ENCODE data around the gene TMEM132D.
"Not testable (repeated sequence)": the region's sequence is repeated elsewhere in the genome, so short reads cannot be mapped to it uniquely, and the experiment has no call there.

TMEM132D gene

DNA sequence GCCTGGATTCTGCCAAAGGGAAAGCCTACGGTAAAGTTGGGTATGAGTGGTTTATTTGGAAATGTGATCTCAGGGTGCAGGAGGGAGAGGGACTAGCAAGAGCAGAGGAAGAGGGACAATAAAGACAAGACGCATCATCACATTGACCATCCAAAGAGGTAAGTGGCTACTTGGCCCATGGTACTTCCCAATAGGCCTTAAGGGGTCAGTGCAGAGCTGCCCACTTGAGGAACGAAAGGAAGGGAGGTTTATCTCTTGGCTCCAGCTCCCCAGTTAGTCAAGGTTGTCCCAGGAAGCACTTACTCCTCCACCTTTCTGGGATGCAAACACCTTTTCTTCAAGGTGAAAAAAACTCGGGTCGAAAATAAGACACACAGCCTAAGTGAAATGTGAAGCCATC, 323.9 kb downstream of the TMEM132D start:
- no peak for DNase-seq

DNA sequence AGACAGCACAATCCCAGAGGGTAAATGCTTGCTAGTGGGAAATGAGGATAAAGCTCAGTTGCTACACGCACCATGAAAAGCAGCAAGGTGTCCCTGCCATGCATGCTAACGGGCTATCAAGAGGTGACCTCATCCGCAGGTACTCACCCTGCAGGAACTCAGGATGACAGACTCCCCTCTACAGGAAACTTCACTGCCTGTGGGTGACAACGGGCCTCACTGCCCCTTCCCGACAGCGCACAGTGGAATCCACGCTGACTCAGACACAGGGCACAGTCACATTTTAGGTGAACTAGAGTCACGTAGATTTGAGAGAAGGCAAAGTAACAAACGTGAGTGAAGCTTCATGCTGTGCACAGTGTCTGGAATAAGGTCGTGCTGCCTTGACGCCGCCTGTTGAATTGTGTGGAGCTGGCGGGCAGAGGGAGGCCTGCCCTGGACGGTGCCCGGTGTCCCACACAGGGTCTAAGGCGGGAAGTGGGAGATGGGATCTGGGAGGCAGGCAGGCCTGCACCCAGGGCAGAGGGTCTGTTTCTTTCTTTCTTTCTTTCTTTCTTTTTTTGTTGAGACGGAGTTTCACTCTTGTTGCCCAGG, 331.8 kb downstream of the TMEM132D start:
- no peak for DNase-seq

DNA sequence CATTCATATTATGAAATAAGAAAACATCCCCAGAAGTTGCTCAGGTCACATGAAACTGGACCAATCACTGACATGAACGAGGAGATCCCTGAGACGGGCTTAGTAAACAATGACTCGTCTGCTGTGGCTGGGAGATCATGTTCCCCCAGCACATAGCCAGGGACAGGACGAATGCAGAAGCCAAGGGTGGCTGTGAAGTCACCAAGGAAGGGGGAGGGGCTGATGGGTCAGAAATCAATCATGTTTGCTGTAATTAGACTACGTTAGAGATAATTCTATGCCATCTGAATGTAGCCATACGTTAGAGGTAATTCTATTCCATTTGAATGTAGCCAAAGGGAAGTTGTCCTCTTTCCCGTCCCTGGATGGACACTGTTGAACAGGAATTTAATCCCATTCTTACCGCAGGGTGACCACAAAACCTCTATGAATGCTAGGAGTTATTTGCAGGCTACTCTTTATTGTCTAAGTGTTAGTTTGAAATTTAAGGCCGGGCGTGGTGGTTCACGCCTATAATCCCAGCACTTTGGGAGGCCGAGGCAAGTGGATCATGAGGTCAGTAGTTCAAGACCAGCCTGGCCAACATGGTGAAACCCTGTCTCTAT, 332.9 kb downstream of the TMEM132D start:
- DNase-seq: no peak

DNA sequence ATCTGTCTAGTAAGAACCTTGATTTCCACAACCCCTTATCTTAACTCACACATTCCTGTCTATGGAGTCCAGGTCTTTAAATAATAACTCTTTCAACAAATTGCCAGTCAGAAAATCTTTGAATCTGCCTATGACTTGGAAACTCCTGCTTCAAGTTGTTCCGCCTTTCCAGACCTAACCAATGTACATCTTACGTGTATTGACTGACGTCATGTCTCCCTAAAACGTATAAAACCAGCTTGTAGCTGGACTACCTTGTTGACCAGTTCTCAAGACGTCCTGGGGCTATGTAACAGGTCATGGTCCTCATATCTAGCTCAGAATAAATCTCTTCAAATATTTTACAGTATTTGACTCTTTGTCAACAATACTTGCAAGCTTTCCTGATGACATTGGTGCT, 337.0 kb downstream of the TMEM132D start:
- no peak for DNase-seq

DNA sequence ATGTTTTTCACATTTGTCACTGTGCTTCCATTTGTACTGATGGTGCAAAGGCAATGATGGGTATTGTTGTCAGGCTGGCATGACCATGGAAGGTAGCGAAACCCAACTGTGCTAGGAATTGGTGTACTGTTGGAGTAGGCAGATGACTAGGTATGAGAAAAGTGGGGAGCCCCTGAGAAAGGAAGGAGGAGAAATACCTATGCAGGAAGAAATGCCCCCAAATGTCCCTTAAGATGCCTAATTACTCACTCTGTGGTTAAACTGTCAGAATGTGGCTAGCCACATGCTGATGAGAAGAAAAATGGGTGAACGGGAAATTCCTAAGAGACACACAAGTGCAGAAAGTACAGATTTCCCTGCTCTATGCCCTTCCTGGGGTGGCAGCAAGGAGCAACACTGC, 339.1 kb downstream of the TMEM132D start:
- DNase-seq: no peak

DNA sequence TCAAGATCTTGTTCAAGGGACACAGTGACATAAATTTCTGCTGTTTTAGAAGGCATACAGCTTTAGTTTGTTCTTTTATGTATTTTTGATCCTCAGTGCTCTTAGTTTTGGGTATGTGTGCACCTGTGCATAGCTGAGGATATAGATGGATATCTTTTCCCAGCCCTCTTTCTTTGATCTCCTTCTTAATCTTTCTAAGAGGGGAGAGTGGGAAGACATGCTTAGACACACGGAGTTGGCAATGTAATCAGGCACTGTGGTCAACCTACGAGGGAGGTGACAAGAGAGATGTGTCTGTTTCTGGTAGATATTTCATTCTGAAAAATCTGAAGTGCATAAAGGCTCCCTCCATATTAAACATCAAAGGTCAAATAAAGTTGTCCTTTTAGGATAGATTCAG, 340.6 kb downstream of the TMEM132D start:
- no peak for DNase-seq

DNA sequence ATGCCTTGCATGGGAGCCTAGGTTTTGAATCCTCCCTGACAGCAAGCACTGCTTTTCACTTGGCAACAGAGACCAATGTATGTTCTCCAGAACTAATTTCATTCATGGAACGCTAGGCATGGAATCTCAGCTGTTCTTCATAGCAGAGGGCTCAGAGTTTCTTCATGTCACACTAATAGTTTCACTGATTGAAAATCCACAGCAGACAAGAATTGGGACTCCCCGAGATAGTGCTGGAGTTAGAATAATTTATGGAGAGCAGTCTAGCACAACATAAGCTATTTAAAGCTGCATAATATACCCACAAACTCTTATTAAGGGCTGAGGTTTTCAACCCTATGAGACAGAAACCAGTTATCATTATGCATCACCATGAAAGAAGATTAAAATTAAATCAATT, 342.5 kb downstream of the TMEM132D start:
- no peak for DNase-seq

DNA sequence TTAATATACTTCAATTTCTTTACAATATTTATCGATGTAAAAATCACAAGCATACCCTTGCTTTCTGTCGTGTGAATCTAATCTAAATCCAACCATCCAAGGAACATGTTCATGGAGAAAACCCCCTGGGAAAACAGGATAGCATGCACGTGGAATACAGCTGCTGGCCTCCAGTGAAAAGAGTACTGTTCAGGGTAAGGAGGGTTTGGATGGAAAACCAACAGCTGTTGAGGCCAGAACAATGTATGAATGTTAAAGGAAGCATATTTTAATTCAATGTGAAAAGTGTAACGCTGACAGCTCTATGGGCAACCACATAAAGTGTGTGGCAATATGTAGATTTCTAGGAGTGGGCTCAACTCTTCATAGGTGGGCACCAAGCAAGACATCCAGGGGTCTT, 344.0 kb downstream of the TMEM132D start:
- no peak for DNase-seq

DNA sequence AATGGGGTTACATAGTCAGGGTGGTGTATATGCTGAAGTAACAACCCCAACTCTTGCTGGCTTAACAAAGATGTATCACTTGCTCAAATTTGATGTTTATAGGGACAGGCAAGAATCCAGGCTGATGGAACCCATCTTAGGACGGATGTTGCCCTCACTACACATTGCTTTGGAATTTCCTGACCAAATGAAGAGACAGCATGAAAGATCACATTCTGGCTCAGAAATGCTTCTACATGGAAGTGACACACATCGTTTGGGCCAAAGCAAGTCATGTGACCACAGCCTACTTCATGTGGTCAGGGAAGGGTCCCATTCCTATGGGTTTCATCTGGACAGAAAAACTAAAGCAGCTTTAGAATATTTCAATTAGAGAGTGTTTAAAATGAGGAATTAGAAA, 345.8 kb downstream of the TMEM132D start:
- DNase-seq: no peak

DNA sequence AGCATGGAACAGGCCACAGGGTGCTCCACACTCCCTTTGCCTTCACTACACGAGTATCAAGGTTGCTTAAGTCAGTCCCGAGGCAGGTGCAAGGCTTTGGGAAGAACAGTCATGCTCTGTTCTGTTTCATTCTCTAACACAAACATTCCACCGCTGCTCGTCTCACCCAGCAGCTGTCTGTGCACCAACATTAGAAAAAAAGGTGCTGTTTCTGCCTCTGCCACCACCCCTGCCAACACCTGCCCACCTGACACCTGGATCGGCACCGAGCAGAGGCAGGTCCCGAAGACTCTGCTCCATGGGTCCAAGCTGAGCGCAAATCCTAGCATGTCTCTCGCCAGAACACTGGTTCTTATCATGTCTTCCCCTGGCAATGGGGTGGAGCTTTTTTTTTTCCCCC, 347.7 kb downstream of the TMEM132D start:
- DNase-seq: no peak

DNA sequence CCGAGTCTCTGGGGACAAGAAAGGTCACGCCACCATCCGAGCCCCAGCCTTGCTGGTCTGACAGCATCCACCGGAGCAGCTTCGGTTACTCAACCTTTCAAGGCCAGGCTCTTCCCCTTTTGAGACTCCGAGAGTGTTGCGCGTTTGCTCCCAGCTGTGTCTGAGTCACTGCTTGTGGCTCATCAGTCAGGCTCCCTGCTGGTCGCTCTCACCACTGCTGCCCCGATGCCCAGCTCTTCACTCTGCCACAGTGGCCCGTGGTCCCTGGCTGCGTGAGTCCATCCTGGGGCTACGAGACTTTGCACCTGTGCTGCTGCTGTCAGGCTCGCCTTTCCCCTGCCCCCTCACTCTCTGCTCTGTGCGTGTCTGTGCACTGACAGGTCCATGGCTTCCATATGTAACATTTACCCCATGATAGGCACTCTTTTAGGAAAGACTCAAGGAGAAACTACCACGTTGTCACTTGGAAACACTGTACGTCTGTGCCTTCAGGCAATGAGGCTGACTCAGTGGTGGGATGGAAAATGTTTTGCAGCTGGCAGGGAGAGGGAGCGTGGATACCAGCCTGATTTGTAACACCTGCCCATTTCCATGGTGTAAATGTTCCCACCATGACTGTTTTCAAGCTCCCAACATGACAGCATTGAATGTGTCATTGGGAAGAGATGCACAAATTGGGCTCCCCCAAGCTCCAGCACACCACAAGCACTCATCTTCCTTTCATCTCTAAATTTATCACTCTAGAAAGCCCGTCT, 350.7 kb downstream of the TMEM132D start:
- no peak for DNase-seq

DNA sequence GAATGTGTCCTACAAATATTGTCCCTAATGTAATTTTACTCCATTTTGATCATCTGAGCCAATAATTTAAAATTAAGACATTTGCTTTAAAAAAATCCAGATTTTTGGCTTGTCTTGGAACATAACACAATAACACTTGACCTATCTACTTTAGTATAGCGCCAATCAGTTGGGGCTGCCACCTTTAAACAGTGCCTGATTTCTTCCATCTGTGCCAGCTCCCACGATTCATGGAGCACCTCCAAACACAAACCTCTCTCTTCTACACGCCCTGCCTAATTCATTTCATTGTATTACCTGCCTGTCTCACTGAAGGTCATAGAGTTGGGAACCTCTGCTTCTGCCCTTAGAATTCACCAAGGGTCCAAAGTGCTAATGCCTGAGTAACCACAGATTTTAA, 352.4 kb downstream of the TMEM132D start:
- no peak for DNase-seq

DNA sequence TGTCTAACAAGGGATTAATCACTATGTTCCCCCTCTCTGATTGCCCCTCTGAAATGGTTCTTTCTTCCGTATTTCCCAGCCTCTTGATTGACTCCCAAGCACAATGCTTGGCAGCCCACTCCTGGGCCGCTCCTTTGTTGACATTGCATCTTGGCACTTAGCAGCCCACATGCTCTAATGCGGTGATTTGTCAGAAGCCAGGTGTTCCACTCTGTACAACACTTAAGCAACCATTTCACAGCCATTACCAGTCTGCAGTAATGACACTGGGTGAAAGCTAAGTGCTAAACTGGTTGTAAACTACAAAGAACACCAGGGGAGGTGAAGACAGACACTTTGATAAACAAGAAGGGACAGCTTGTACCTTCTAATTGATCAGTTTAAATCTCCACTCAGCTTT, 353.5 kb downstream of the TMEM132D start:
- peak; percentile 95 for DNase-seq

DNA sequence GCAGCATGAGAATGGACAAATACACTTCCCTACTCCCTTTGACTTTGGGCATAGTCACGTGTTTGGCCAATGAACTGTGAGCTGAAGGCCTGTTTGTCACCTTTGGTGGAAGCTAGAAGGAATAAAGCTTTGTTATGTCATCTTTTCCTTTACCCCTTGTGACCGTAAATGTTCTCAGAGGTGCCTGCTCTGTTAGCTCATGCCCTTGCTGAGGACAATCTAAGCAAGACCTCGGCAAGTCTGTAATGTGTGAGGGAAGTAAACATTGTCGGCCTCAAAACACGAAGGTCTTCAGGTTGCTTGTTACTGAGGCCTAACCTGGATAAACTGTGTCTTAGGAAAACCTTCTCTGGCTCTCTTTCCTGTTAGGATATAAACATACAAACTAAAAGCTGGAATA, 354.2 kb downstream of the TMEM132D start:
- DNase-seq: no peak

DNA sequence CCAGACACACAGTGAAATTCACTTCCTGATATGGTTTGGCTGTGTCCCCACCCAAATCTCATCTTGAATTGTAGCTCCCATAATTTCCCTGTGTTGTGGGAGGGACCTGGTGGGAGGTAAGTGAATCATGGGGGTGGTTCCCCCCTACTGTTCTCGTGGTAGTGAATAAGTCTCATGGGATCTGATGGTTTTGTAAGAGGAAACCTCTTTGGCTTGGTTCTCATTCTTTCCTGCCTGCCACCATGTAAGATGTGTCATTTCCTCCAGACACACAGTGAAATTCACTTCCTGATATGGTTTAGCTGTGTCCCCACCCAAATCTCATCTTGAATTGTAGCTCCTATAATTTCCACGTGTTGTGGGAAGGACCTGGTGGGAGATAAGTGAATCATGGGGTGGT, 354.8 kb downstream of the TMEM132D start:
- DNase-seq: not testable (repeated sequence)

DNA sequence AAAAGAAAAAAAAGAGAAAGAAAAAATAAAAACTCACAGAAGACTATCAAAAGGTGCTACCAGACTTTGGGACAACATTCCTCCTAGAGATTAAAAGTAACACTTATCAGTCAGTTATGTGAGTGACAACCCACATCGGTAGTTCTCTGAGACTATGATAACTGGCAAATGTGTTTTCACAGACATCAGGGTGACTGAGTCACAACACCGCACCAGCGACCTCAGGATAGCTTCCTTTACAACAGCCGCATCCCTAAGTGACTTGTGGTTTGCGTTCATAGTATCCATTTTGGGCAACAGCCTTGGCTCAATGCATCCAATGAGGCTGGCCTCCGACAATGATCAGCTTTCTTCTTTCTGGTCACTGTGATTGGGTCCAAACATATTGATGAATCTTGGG, 359.1 kb downstream of the TMEM132D start:
- no peak for DNase-seq

DNA sequence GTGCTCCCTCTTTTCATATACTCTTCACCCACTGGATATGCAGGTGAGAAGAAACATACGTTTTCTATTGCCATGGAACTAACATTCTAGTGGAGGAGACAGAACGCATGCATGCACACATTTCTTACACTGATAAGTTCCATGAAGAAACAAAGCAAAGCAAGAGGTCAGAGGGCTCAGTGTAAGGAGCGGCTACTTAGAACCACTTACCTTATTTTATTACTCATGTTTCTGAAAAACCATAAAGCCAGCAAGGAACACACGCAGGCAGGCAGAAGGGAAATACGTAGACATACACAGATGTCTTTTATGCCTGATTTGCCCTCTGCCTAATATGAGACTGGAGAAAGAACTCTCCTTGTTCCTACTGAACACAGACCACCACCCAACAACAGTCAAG, 362.9 kb downstream of the TMEM132D start:
- DNase-seq: no peak

DNA sequence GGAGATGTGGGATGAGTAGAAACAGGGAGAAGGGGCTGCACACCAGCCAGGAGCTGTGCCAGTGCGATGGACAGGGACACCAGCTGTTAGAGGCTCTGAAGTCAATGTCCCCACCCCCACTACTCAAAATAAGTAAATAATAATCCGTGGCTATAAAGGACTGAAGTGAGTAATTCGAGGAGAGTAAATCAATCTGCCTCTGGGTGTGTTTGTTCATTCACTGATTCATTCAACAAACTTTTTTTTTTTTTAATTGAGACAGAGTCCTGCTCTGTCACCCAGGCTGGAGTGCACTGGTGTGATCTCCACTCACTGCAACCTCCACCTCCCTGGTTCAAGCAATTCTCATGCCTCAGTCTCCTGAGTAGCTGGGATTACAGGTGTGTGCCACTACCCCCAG, 363.6 kb downstream of the TMEM132D start:
- no peak for DNase-seq

DNA sequence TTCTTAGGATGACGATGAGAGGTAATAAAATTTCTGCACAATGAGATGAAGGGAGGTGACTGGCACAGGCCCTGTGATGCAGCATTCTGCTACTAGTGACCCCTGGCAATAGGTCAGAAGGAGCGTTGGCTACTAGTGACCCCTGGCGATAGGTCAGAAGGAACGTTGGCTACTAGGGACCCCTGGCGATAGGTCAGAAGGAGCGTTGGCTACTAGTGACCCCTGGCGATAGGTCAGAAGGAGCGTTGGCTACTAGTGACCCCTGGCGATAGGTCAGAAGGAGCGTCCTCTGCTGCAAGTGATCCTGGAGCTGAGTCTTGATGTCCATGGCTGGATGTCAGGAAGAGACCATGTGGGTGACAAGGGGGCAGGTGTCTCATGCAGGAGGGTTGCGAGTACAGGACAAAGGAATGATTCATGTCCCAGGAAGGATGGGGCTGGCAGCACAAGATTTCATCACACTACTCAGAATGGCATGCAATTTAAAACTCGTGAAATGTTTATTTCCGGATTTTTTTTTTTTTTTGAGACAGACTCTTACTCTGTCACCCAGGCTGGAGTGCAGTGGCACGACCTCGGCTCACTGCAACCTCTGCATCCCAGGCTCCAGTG, 365.0 kb downstream of the TMEM132D start:
- not testable (repeated sequence) for DNase-seq

DNA sequence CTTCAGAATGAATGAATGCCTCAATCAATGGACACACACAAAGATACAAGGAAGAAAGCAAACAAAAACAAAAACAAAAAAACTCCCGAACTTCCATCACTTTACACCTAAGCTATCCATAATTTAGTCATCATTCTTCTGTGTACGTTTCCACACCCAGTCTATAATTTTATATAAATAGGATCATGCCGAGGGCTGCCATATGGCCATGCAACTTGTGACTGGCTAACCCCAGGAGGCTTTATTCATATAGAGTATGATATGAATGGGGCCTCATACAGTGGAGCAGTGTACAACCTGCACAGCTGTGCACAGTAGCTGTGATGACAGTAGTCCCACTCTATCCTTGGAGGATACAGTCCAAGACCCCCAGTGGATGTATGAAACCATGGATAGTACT, 365.7 kb downstream of the TMEM132D start:
- no peak for DNase-seq

DNA sequence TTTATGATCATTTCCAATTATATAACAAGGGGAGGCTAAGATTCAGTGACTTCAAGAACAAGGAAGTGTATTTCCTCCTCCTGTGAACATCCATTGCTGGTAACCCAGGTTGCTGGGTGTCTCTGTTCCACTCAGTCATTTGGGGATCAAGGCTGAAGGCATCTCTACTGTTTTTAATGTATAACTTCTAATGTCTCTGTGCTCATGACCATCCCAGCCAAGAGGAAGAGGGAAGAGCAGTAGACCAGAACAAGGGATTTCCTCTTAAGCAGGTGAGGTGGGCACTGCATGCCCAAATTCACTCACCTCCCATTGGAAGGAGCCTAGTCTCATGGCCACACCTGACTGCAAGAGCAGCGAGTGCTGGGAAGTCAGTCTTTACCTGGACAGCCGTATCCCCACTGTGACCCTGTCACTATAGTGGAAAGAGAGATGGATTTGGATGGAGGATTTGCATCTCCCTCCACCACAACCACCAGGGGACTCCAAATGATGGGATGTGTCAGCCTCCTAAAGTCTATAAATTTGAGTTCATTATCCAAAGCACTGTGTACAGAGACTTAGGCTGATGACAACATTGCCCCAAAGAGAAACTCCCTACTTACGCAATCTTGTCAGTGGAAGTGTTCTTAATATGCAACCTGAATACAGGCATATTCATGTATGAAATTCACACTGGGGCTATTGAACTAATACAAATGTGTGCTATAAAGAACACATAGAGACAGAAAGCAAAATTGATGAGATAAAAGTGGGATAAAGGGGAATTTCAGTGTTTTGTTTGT, 368.7 kb downstream of the TMEM132D start:
- no peak for DNase-seq

DNA sequence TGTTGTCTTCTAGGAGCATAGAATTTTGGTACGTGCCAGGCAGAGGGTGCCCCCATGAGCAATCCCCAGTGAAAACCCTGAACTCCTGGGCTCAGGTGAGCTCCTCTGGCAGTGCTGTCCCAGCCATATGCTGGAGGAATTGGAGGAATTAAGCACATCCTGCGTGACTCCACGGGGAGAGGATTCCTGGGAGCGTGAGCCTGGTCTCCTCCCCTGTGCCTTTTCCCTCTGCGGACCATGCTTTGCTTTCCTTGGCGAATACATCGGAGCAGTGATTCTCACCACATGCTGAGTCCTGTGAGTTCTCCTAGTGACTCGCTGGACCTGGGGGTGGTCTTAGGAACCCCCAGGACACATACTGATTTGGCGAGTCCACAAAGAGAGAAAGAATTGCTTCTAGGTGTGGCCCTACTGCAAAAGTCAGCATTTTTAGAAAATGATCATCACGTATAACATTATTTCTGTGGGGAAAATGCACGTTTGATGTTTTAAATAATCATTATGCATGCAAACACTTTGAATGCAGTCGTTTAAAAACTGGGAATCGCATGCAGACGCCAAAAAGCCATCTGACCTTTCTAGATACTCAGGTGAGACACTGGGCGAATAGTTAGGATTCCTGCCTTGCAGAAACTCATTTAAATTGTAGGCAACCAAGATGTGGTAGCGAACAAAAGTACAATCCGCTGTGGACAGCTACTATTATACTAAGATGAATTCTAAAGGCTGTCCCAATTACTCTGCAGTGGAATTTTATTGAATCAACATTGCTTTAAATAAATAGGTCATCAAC, 370.9 kb downstream of the TMEM132D start:
- DNase-seq: no peak

Data from NCI-H187 (cell line).